K562 (cell line): ENCODE results near the gene ENDOV. TPM values are rescaled to one million over a fixed set of nuclear protein-coding genes. Genes with fewer than 3 reads are reported as not detected.

Experiments used
- ATAC-seq: fragments of 200-7000 bp; cut with Tn5 transposase; 3 replicates; pipeline ENCODE4 v1.9.1; 2020; ENCODE audit warnings: moderate library complexity
- BruUV-seq: library from RNA; stranded (reverse); fragments of 400-500 nt; replicated peaks from 2 replicates; lab custom pipeline; 2021; lab: Mats Ljungman, UMichigan
- CTCF ChIA-PET: fragments of 300-600 bp; formaldehyde crosslinking; extraction: SDS; loops from one replicate; lab custom pipeline; 2021; ENCODE audit warnings: low intra/inter-chr PET ratio; lab: Yijun Ruan, JAX
- POLR2A ChIA-PET: fragments of 300-600, 350-650 bp; sonication (Branson Sonifier 250); formaldehyde crosslinking; extraction: SDS; loops from one replicate; lab custom pipeline; 2021; ENCODE audit warnings: antibody characterized with exemption, inconsistent platforms; lab: Yijun Ruan, JAX
- DNase-seq, 4 experiments: peaks; one replicate each; pipeline versions ENCODE4 v3.0.0 to v3.0.0-alpha.2; 2011 to 2018; ENCODE audit warnings: low spot score in 3 of 4, mixed read lengths in 3 of 4; ENCODE audit errors: extremely low read depth in 1 of 4
- FAIRE-seq: peaks from 2 replicates; lab custom pipeline; 2011; peaks lifted over from hg19 to GRCh38; lab: Jason Lieb, UNC
- H2AFZ ChIP-seq: 2 replicates; pipeline ENCODE4 v1.6.0; 2011; ENCODE audit warnings: low read depth, low read length, control low read depth, inconsistent platforms
- H3K27ac ChIP-seq: fragments of 200-600 bp; 3 replicates; pipeline ENCODE4 v1.8.0; 2011; ENCODE audit warnings: low read depth, mild to moderate bottlenecking, control low read depth, inconsistent platforms, low read length, moderate library complexity, mixed read lengths; ENCODE audit errors: extremely low read depth
- H3K27me3 ChIP-seq, 2 experiments: fragments of 300-600 bp in 1 of 2; 2 replicates in 1 of 2; 3 replicates in 1 of 2; pipeline versions ENCODE4 v1.6.0 to v1.8.0; 2011; ENCODE audit warnings: inconsistent platforms in 2 of 2, low read length in 2 of 2, mild to moderate bottlenecking in 1 of 2, mixed read lengths in 1 of 2, moderate library complexity in 1 of 2; ENCODE audit not compliant: control insufficient read depth in 2 of 2, insufficient read depth in 2 of 2
- H3K36me3 ChIP-seq: fragments of 300-600 bp; 3 replicates; pipeline ENCODE4 v1.8.0; 2011; ENCODE audit warnings: mild to moderate bottlenecking, low read length, inconsistent platforms; ENCODE audit not compliant: control insufficient read depth, insufficient read depth
- H3K4me1 ChIP-seq, 2 experiments: fragments of 200-600 bp in 1 of 2; replicated peaks in 1 of 2; 2 replicates in 1 of 2; 3 replicates in 1 of 2; pipeline versions ENCODE4 v1.5.1 to v1.8.0; 2011; ENCODE audit warnings: inconsistent platforms in 2 of 2, low read length in 2 of 2, mild to moderate bottlenecking in 1 of 2, mixed read lengths in 1 of 2, moderate library complexity in 1 of 2; ENCODE audit not compliant: control insufficient read depth in 2 of 2, insufficient read depth in 2 of 2
- H3K4me2 ChIP-seq: 2 replicates; pipeline ENCODE4 v1.6.1; 2011; ENCODE audit warnings: low read length, control low read depth, inconsistent platforms, mixed read lengths; ENCODE audit not compliant: insufficient read depth
- H3K4me3 ChIP-seq: fragments of 200-600 bp; sonication (generic), shearing (Covaris generic); 2 replicates; pipeline ENCODE4 v1.5.1; 2016; ENCODE audit warnings: control low read depth, inconsistent platforms
- H3K79me2 ChIP-seq: fragments of 200-600 bp; 3 replicates; pipeline ENCODE4 v1.8.0; 2011; ENCODE audit warnings: low read length, inconsistent platforms; ENCODE audit not compliant: control insufficient read depth, insufficient read depth
- H3K9ac ChIP-seq, 2 experiments: 2 replicates each; pipeline versions ENCODE4 v1.6.0 to v1.6.1; 2011; ENCODE audit warnings: low read depth in 2 of 2, low read length in 2 of 2, control low read depth in 1 of 2, inconsistent platforms in 1 of 2, mild to moderate bottlenecking in 1 of 2, mixed read lengths in 1 of 2; ENCODE audit not compliant: insufficient read depth in 1 of 2
- H3K9me1 ChIP-seq: one replicate; pipeline ENCODE4 v1.6.0; 2011; ENCODE audit warnings: inconsistent platforms, mild to moderate bottlenecking, low read length, moderate library complexity; ENCODE audit not compliant: control insufficient read depth, insufficient read depth
- H3K9me3 ChIP-seq: replicated peaks from 2 replicates; pipeline ENCODE4 v1.5.1; 2011; ENCODE audit warnings: low read depth, low read length, inconsistent platforms; ENCODE audit not compliant: control insufficient read depth, insufficient read depth
- H4K20me1 ChIP-seq: replicated peaks from 2 replicates; pipeline ENCODE4 v1.6.1; 2011; ENCODE audit warnings: low read length, inconsistent platforms, mixed read lengths; ENCODE audit not compliant: control insufficient read depth, insufficient read depth
- ATF1 ChIP-seq, 2 experiments: fragments of 450-650 bp in 1 of 2; IDR thresholded peaks; 2 replicates each; pipeline ENCODE4 v1.6.1; 2016; ENCODE audit warnings: missing compliant biosample characterization in 1 of 2, missing genetic modification characterization in 1 of 2
- HDGF ChIP-seq: fragments of 450-650 bp; IDR thresholded peaks from 2 replicates; pipeline ENCODE4 v1.6.1; 2016
- ILF3 ChIP-seq: fragments of 450-650 bp; IDR thresholded peaks from 2 replicates; pipeline ENCODE4 v1.6.1; 2018; ENCODE audit warnings: antibody characterized with exemption, mild to moderate bottlenecking, moderate library complexity, borderline replicate concordance
- MTA1 ChIP-seq: fragments of 450-650 bp; IDR thresholded peaks from 2 replicates; pipeline ENCODE4 v1.6.1; 2017; ENCODE audit warnings: borderline replicate concordance
- MYNN ChIP-seq, 2 experiments: sonication (generic); formaldehyde crosslinking in 1 of 2; IDR thresholded peaks; 2 replicates each; pipeline versions ENCODE4 v1.5.0 to v1.6.1; 2016 to 2020; ENCODE audit warnings: antibody characterized with exemption in 1 of 2, missing genetic modification reagents in 1 of 2
- NCOA6 ChIP-seq: fragments of 450-650 bp; IDR thresholded peaks from 2 replicates; pipeline ENCODE4 v1.6.1; 2017; ENCODE audit warnings: mild to moderate bottlenecking
- NUFIP1 ChIP-seq: fragments of 450-650 bp; IDR thresholded peaks from 2 replicates; pipeline ENCODE4 v1.6.1; 2018; ENCODE audit not compliant: partially characterized antibody
- RFX5 ChIP-seq: IDR thresholded peaks from 2 replicates; pipeline ENCODE4 v1.6.1; 2011; ENCODE audit warnings: low read depth, mild to moderate bottlenecking, improper control_type of control experiment, low read length
- SAFB2 ChIP-seq: fragments of 200-400 bp; formaldehyde crosslinking; IDR thresholded peaks from 2 replicates; pipeline ENCODE4 v1.6.1; 2018; ENCODE audit warnings: borderline replicate concordance, low read length, low read depth, moderate library complexity; ENCODE audit not compliant: severe bottlenecking
- THRAP3 ChIP-seq: fragments of 450-650 bp; IDR thresholded peaks from 2 replicates; pipeline ENCODE4 v1.6.1; 2016; ENCODE audit warnings: mild to moderate bottlenecking, inconsistent platforms, borderline replicate concordance
- XRCC5 ChIP-seq: fragments of 200-400 bp; formaldehyde crosslinking; IDR thresholded peaks from 2 replicates; pipeline ENCODE4 v1.6.1; 2017; ENCODE audit warnings: low read depth, mild to moderate bottlenecking, low read length
- ZC3H8 ChIP-seq: fragments of 450-650 bp; IDR thresholded peaks from 2 replicates; pipeline ENCODE4 v1.6.1; 2017
- ZNF197 ChIP-seq: fragments of 200-800 bp; sonication (Bioruptor generic); IDR thresholded peaks from 2 replicates; pipeline ENCODE4 v1.6.1; 2016; ENCODE audit warnings: low read depth, missing genetic modification characterization, missing compliant biosample characterization
- WGBS: fragments of 100-300 bp; shearing (Covaris generic); methylation state at CpG from one replicate; pipeline ENCODE4 v1.1.6; 2016; ENCODE audit warnings: low coverage, mixed read lengths; ENCODE audit not compliant: insufficient coverage; ENCODE audit errors: missing lambda C conversion rate; 5-methylcytosine and 5-hydroxymethylcytosine counted together
- in situ Hi-C: fragments of 300-500 bp; cut with MboI; formaldehyde crosslinking; loops from 4 replicates; pipeline ENCODE4 v1.15.0; 2018; ENCODE audit warnings: inconsistent platforms, mixed read lengths
- intact Hi-C: fragments of 100-400 bp; cut with micrococcal nuclease; formaldehyde crosslinking; loops from 2 replicates; pipeline ENCODE4 v1.14.2; 2022
- polyA plus RNA-seq, 8 experiments: library from polyadenylated mRNA; depleted of rRNA in 4 of 8; stranded (reverse) in 5 of 8; unstranded in 3 of 8; fragments of >200 nt; fragmentation: Nextera tagmentation in 2 of 8; fragmentation: Illumina TruSeq in 1 of 8; extraction: Ambion mirVana in 2 of 8; extraction: Trizol in 1 of 8; gene quantifications; 2 replicates each; pipeline versions ENCODE4 v1.2.1 to v1.2.3, GENCODE V29; 2011 to 2014; ENCODE audit warnings: inconsistent platforms in 1 of 8, missing spikeins in 1 of 8
- total RNA-seq, 7 experiments: library from RNA; depleted of rRNA in 6 of 7; stranded (reverse); fragments of >200 nt in 6 of 7; fragmentation: Illumina TruSeq in 2 of 7; extraction: Trizol in 2 of 7; gene quantifications; 2 replicates each; pipeline versions ENCODE4 v1.2.1 to v1.2.3, GENCODE V29; 2011 to 2021; ENCODE audit warnings: low replicate concordance in 1 of 7
- TF ChIP-seq, protein P1 (sequence below): sonication (generic); formaldehyde crosslinking; IDR thresholded peaks from 2 replicates; pipeline ENCODE4 v1.8.0; 2022; ENCODE audit warnings: missing genetic modification reagents, mild to moderate bottlenecking, borderline replicate concordance
- TF ChIP-seq, protein P2 (sequence below): fragments of 450-650 bp; IDR thresholded peaks from 2 replicates; pipeline ENCODE4 v1.6.1; 2016; ENCODE audit warnings: mild to moderate bottlenecking
- TF ChIP-seq, protein P3 (sequence below): fragments of 450-650 bp; formaldehyde crosslinking; IDR thresholded peaks from 2 replicates; pipeline ENCODE4 v1.4.0; 2022; ENCODE audit warnings: missing genetic modification characterization

The ENDOV gene
- total and polyA plus RNA-seq, 9 of the 15 experiments (the other 6 are each of a cell fraction or from before 2014, with no cell fraction given): 1.2 to 8.2 (median 3.7) TPM

DNA sequence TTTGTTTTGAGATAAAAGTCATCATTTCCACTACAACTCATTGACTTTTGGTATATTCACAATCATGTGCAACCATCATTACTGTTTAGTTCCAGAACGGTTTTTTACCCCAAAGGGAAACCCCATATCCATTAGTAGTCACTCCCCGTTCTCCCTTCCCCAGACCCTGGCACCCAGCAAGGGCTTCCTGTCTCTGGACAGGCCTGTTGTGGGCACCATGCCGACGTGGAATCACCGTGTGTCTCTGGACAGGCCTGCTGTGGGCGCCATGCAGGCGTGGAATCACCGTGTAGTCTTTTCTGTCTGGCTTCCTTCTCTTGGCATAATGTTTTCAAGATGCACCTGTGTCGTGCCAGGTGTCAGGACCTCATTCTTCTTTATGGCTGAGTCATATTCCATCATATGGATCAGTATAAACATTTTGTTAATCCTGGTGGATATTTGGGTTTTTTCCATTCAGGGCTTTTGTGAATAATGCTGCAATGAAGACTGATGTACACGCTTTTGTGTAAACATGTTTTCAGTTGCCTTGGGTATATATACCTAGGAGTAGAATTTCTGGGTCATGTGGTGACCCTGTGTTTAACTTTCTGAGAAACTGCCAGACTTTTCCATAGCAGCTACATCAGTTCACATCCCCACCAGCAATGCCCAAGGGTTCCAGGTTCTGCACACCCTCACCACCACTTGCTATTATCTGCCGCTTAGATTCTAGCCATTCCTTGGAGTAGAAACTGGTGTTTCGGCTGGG lies 19.1 kb downstream of the ENDOV start:
- Histone ChIP-seq H3K27me3 (peaks cover 24 to 70% of the 10 kb centered on the region in 2 experiments; a peak in 3 of 5 replicates), H3K4me3 (no peak overlapping the region), H3K27ac (no peak overlapping the region), H3K36me3 (no peaks in the 10 kb centered on the region), H3K4me1 (peaks cover 0 to 25% of the 10 kb centered on the region in 2 experiments; a peak in 2 of 5 replicates), H3K4me2 (no peak overlapping the region), H2AFZ (no peak overlapping the region), H3K9me3 (no peaks in the 10 kb centered on the region; the same call in 1 of the 2 replicates), H4K20me1 (peaks cover 12% of the 10 kb centered on the region), H3K79me2 (no peaks in the 10 kb centered on the region), H3K9ac (no peak overlapping the region), H3K9me1 (no peaks in the 10 kb centered on the region)
- intact Hi-C loops: no loop called here
- in situ Hi-C loops: no loop called here
- ATAC-seq (no peak), FAIRE-seq (no peak), DNase-seq (no peak)
- 2% methylated on average over 12 of the region's 12 CpGs for WGBS
- ChIA-PET POLR2A (no interaction called here), CTCF (no interaction called here)
- BruUV-seq: no TSS peak
- TF ChIP-seq SAFB2 (no peak), ZNF197 (CRISPR knock-in tag) (no peak), ATF1 (CRISPR knock-in tag; IDR thresholded peaks at IDR 0.05) (no peak), ATF1 (tag; IDR thresholded peaks at IDR 0.05) (no peak), ZC3H8 (no peak), HDGF (no peak), XRCC5 (no peak), THRAP3 (no peak), MTA1 (no peak), MYNN (IDR thresholded peaks at IDR 0.05) (no peak), MYNN (CRISPR knock-in tag; IDR thresholded peaks at IDR 0.05) (no peak), NUFIP1 (no peak), ILF3 (no peak), NCOA6 (no peak), RFX5 (no peak)
- TF ChIP-seq, protein P1, sequence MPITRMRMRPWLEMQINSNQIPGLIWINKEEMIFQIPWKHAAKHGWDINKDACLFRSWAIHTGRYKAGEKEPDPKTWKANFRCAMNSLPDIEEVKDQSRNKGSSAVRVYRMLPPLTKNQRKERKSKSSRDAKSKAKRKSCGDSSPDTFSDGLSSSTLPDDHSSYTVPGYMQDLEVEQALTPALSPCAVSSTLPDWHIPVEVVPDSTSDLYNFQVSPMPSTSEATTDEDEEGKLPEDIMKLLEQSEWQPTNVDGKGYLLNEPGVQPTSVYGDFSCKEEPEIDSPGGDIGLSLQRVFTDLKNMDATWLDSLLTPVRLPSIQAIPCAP (CRISPR knock-in tag): no peak
- TF ChIP-seq, protein P2, sequence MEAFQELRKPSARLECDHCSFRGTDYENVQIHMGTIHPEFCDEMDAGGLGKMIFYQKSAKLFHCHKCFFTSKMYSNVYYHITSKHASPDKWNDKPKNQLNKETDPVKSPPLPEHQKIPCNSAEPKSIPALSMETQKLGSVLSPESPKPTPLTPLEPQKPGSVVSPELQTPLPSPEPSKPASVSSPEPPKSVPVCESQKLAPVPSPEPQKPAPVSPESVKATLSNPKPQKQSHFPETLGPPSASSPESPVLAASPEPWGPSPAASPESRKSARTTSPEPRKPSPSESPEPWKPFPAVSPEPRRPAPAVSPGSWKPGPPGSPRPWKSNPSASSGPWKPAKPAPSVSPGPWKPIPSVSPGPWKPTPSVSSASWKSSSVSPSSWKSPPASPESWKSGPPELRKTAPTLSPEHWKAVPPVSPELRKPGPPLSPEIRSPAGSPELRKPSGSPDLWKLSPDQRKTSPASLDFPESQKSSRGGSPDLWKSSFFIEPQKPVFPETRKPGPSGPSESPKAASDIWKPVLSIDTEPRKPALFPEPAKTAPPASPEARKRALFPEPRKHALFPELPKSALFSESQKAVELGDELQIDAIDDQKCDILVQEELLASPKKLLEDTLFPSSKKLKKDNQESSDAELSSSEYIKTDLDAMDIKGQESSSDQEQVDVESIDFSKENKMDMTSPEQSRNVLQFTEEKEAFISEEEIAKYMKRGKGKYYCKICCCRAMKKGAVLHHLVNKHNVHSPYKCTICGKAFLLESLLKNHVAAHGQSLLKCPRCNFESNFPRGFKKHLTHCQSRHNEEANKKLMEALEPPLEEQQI: no peak
- TF ChIP-seq, protein P3, sequence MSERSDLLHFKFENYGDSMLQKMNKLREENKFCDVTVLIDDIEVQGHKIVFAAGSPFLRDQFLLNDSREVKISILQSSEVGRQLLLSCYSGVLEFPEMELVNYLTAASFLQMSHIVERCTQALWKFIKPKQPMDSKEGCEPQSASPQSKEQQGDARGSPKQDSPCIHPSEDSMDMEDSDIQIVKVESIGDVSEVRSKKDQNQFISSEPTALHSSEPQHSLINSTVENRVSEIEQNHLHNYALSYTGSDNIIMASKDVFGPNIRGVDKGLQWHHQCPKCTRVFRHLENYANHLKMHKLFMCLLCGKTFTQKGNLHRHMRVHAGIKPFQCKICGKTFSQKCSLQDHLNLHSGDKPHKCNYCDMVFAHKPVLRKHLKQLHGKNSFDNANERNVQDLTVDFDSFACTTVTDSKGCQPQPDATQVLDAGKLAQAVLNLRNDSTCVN: no peak
